Fibroblast of pulmonary artery (primary cell): Measurements from ENCODE around the gene ZNF248.
"Not testable (repeated sequence)": the region's sequence is repeated elsewhere in the genome, so short reads cannot be mapped to it uniquely, and the experiment has no call there.

Experiments
- DNase-seq: peaks from one replicate; pipeline ENCODE4 v3.0.0-alpha.2; 2010; ENCODE audit warnings: low read depth
- H3K4me3 ChIP-seq: replicated peaks from 2 replicates; pipeline ENCODE4 v1.5.1; 2011; ENCODE audit warnings: low read depth, mild to moderate bottlenecking, control low read depth, low read length, moderate library complexity
- TF ChIP-seq, protein P1 (sequence below): IDR thresholded peaks from 2 replicates; pipeline ENCODE4 v1.5.1; 2011; ENCODE audit warnings: mild to moderate bottlenecking, control low read depth, low read length, inconsistent platforms; ENCODE audit errors: missing control alignments

The ZNF248 gene

DNA sequence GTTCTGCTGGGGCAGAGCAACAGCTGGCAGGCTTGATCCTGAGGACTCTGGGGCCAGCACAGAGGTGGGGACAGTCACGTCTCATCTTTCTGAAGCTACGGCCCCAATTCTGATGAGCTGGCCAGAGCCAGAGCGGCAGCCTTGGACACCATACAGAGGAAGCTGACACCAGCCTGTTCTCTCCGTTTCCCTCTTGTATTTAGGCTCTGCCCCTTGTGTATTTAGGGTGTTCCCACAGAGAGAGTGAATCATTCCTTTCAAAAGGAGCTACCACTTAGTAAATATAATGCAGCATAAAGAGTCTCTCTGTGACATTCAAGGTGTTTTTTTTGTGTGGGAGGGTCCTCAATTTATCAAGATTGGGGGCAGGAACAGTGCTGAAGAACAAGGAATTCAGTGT is 109.2 kb downstream of the ZNF248 start:
- H3K4me3 ChIP-seq, result no peak overlapping the region
- no peak for DNase-seq
- TF ChIP-seq, protein P1, sequence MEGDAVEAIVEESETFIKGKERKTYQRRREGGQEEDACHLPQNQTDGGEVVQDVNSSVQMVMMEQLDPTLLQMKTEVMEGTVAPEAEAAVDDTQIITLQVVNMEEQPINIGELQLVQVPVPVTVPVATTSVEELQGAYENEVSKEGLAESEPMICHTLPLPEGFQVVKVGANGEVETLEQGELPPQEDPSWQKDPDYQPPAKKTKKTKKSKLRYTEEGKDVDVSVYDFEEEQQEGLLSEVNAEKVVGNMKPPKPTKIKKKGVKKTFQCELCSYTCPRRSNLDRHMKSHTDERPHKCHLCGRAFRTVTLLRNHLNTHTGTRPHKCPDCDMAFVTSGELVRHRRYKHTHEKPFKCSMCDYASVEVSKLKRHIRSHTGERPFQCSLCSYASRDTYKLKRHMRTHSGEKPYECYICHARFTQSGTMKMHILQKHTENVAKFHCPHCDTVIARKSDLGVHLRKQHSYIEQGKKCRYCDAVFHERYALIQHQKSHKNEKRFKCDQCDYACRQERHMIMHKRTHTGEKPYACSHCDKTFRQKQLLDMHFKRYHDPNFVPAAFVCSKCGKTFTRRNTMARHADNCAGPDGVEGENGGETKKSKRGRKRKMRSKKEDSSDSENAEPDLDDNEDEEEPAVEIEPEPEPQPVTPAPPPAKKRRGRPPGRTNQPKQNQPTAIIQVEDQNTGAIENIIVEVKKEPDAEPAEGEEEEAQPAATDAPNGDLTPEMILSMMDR, result no peak

DNA sequence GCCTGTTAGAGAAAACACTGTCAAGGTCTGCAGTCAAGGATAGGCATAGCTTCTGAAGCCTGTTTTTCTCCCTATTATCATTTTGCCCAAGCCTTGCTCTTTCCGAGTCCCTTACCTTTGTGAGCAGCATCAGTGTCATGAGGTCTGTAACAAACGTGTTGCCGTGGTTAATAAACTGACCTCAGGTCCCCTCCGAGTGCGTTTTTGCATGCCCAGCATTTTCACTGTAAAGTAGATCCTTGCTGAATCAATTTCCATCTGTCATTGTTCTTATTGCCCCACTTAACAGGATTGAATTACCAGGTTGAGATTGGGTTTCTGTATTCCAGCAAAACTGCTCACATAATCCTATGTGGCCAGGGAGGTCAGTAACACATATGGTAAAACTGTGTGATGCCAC is 110.3 kb downstream of the ZNF248 start:
- TF ChIP-seq, protein P1, result no peak
- H3K4me3 ChIP-seq, result no peak overlapping the region
- DNase-seq, result no peak

DNA sequence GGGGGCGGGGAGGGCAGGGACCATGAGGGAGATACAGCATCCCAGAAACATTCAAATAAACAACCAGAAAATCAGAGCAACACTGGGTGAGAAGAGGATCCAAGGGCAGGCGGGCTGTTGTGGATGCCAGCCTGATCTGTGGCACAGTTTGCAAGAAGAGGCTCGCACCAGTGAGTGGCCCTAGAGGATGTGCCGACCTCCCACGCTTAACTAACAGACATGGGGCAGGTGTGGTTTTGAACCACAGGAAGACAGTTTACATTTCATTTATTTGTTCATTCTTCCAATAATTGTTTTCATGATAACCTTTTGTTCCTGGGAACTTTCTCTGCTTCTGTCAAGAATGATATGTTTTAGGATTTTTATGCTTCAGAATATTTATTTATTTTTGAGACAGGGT is 115.6 kb downstream of the ZNF248 start:
- TF ChIP-seq, protein P1, result no peak

DNA sequence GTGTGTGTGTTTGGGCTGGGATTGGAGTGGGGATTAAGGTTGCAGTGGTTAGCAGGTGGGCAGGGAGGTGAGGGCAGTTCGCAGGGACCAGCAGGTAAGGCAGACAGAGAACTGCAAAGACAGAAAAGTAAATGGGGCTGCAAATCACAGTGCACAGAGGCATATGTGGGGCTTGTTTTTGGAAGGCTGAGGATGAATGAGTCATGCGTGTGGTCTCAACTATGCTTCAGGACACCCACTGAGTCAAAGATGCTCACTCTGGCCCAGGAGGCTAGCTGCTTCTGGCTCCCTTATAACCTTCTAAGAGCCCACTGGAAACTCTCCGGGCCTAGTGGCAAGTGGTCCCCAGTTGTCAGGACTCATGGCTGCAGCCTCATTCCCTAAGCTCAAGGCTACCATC is 118.2 kb downstream of the ZNF248 start:
- H3K4me3 ChIP-seq, result no peak overlapping the region
- no peak for DNase-seq
- TF ChIP-seq, protein P1, result no peak

More for the DNA sequence above, 115.6 kb downstream of the ZNF248 start:
- H3K4me3 ChIP-seq, result no peak overlapping the region
- no peak for DNase-seq

DNA sequence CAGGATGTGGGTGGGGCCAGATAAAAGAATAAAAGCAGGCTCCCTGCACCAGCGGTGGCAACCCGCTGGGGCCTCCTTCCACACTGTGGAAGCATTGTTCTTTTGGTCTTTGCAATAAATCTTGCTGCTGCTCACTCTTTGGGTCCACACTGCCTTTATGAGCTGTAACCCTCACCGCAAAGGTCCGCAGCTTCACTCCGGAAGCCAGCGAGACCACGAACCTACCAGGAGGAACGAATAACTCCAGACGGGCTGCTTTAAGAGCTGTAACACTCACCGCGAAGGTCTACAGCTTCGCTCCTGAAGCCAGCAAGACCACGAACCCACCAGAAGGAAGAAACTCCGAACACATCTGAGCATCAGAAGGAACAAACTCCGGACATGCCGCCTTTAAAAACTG is 119.2 kb downstream of the ZNF248 start:
- DNase-seq, H3K4me3 ChIP-seq: not testable (repeated sequence)

DNA sequence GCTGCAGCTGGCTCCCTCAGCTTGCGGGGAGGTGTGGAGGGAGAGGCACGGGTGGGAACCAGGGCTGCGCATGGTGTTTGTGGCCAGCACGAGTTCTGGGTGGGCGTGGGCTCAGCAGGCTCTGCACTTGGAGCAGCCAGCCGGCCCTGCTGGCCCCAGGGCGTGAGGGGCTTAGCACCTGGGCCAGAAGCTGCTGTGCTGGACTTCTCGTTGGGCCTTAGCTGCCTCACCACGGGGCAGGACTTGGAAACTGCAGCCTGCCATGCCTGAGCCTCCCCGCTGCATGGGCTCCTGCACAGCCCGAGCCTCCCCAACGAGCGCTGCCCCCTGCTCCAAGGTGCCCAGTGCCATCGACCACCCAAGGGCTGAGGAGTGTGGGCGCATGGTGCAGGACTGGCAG is 120.1 kb downstream of the ZNF248 start:
- H3K4me3 ChIP-seq, result no peak overlapping the region
- TF ChIP-seq, protein P1, result no peak
- no peak for DNase-seq

DNA sequence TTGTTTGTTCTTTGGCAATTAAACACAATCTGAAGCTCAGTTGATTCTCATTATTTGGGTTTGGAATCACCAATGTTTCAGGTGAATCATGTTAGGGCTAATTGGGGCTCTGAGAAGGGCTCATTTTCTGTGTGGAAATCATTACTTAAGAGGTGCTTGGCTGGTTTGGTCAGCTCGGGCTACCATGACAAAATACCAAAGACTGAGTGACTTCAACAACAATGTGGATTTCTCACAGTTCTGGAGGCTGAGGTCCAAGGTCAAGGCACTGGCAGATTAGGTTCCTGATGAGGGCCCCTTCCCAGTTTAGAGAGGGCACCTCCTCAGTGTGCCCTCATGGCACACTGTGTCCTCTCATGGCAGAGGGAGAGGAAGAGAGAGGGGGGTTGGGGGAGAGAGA is 121.3 kb downstream of the ZNF248 start:
- no peak for DNase-seq
- TF ChIP-seq, protein P1, result no peak
- H3K4me3 ChIP-seq, result no peak overlapping the region

DNA sequence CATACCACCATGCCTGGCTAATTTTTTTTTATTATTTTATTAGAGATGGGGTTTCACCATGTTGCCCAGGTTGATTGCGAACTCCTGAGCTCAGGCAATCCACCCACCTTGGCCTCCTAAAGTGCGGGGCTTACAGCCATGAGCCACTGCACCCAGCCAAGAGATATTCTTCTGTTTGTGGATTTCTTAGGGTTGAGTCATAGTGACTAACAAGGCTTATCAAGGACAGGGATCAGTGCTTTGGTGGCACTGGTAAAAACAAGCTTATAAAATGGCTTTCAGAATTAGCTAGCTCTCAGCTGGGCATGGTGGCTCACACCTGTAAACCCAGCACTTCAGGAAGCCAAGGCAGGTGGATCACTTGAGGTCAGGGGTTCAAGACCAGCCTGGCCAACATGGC is 122.4 kb downstream of the ZNF248 start:
- TF ChIP-seq, protein P1, result no peak
- H3K4me3 ChIP-seq, result no peak overlapping the region
- peak; percentile 2 for DNase-seq
